Activated CD4-positive, CD25-positive, alpha-beta regulatory T cell treated with anti-CD3 and anti-CD28 coated beads, Interleukin-2, amount 50 U/mL, for 72 hours (primary cell): Measurements from ENCODE around the gene NAV2.
A peak's percentile ranks its signal among the peaks of the same experiment; 100 is the strongest.
"Not testable (repeated sequence)": the region's sequence is repeated elsewhere in the genome, so short reads cannot be mapped to it uniquely, and the experiment has no call there.

Experiments used
- DNase-seq: peaks from one replicate; pipeline ENCODE4 v3.0.0; 2021

The NAV2 gene

DNA sequence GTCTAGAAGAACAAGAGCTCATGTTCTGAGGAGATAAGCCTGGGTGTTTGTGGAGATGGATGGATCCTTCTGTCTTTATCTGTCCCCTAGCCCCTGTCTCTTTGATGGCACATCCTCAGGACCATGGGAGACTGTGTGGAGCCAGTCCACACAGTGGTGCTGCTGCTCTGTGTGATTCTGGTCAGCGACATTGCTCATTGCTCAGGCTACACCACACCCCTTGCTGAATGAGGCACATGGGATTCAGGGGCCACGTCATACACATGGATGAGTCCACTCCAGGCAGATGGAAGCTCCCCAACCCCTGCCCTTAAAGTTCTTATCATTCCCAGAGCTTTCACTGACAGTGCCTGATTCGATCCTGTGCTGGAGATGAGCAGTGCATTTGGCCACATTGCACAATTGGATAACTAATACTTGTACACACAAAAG, 222.2 kb downstream of the NAV2 start:
- no peak for DNase-seq

DNA sequence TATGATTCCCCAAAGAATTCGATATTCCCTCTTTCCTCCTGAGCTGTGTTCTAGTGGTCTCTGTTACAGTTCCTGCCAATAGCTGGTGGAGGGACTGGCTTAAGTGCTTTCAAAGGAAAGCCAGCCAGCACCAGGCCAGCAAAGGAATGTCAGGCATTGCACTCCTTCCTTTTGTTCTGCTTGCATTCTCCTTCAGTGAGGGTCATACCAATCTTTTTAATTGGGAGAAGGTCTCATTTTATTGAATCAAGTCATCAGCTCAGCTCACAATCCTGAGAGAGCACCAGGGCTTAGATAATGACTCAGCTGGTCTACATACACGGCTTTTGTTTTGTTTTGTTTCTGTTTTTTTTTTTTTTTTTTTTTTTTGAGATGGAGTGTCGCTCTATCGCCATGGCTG, 222.9 kb downstream of the NAV2 start:
- no peak for DNase-seq

DNA sequence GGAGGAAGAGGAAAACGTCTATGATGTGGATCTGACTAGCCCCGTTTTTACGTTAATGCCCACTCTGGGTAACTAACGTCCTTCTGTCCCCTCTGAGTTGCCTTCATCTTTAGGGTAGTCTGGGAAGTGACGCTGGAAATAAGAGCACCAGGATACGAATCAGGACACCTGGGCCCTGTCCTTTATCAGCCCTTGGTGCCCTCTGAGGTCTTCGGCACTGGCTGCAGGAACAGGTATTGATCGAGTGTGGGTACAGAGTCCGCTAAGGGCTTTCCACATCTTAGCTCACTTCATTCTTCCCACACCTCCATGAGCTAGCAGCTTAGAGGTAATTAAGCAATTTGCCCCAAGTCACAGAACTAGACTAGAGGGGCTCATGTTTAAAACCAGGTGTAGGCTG, 223.8 kb downstream of the NAV2 start:
- no peak for DNase-seq

DNA sequence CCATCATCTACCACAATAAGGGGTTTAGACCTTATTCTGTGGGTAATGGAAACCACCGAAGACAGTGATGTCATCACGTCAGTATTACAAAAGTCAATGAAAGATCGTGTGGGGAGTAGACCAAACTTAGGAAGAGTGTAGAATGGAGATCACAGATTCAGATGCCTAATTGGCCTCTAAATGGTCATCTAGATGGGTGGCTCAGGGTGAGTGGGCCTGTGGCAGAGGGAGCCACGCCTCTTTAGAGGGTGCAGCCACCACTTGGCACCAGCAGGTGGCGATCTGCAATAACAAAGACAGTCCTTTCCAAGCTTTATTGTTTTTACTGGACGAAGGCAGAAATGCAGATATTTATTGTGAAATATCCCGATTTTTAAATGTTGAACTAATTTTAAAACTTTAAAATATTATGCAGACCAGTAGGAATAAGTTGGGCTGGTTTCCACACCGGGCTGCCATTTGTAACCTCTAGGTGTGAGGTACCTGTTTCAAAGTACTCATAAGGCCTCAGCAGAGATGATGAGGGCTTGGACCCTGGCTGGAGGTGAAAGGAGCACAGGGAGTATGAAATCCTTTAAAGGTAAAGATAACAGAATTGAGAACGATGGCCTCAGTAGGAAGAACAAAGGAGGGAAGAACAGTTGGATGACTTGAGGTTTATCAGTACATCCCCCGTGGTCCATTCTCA, 225.7 kb downstream of the NAV2 start:
- peak; percentile 37 for DNase-seq

DNA sequence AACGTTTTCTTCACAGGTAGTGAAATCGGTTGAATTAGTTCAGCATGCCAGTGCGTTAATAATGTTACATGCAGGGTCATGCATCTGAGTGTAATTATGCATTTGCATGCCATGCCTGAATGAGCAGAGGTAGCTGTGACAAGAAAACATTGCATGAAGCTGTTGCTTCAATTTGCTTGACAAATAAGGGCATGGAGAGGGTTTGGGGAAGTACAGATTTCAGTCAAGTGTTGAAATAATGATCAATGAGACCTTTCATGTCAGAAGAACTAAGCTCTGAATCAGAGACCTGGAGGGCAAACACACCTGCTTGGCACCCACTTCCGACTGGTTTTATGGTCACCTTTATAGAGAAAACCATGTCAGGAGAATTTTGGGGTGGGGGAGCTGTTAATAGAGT, 226.2 kb downstream of the NAV2 start:
- no peak for DNase-seq

DNA sequence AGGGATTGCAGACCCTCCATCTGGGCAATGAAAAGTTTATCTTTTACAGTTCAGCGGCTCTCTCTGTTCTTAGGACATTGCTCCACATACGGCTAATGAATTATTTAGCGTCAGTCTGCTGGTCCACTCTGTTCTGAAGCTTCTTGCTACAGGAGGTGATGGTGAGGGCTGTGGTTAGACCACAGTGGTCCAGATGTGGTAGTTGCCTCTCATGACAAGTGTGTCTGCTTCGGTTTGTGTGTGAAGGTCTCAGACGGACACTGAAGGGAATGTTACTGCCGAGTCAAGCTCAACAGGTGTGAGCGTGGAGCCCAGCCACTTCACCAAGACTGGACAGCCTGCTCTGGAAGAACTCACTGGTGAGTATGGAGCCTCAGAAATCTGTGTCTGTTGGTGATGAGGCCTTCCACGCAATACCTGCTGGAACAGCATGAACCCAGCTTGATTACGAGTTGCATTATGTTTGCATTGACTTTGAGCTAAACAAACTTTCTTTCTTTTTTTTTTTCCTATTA, 226.8 kb downstream of the NAV2 start:
- DNase-seq: no peak

DNA sequence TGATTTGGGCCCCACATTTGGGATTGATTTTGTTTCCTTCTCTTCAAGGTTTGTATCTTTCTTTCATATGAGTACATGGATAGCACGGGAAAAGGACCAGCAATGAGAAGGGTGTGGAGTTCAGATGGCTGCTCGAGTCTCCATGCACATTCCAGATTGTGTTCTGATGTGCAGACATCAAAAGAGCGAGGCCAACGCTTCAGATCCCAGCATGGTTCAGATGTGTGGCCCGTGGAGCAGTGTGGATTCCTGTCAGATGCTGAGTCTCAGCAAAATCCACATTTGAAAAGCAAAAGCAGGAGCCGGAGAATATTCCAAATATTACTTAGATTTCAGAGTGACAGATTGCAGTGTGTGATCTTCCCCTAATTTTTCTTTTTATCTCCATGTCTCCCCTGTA, 228.2 kb downstream of the NAV2 start:
- no peak for DNase-seq

DNA sequence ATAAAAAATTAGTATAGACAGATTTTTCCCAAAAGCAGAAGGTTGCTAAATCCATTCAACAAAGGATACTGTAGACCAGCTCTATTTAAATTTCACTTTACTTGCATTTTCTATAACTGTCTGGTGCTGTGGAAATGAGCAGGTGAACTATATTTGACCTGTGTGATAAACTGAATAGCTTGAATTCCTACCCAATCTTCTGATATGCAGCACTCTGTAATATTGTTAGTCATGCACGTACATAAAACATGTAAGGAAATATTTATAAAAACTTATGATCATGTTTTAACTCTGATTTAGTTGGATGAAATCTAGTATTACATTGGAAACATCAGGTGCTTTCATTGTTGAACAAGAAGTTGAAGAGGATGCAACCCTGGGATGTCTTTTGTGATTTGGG, 234.0 kb downstream of the NAV2 start:
- no peak for DNase-seq

DNA sequence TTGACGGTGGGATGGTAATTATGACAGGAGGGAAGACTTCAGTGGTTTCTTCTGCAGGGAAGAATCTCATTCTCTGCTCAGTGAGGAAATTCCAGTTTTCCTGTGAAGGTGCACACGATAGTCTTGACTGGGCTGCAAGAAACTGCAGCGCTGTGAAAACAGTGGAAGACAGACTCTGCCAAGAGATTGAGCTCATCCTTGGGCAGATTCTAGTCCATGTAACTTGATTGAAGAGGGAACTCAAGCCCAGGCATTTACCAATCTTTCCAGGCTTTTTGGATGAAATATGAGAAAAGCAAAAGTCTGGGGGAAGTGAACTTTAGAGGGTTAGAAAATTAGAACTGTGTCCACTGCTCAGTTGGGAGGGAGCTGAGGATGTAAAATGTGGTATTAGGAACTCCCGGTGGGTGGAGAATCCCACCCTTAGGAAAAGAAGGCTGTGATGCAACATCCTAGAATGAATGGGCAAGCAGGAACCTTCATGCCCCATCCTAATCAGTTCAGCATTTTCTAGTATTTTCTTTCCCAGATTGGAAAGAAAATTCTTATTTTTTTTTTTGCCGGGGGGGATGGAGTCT, 235.0 kb downstream of the NAV2 start:
- no peak for DNase-seq

DNA sequence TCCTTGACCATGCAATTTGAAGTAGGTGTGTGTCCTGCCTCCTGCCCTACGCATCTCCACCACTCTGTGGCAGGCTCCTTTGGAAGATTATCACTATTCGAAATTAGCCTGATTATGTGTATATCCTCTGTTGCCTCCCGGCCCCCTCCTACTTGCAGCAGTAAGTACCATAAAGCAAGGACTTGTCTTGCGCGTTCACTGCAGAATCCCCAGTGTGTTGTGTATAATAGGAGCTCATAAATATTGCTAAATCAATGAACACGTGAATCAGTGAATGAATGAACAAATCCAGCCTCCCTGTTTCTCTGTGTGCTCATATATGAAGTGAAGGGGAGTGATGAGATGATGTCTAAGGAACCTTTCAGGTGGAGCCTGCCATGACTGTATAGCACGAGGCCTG, 237.0 kb downstream of the NAV2 start:
- no peak for DNase-seq

DNA sequence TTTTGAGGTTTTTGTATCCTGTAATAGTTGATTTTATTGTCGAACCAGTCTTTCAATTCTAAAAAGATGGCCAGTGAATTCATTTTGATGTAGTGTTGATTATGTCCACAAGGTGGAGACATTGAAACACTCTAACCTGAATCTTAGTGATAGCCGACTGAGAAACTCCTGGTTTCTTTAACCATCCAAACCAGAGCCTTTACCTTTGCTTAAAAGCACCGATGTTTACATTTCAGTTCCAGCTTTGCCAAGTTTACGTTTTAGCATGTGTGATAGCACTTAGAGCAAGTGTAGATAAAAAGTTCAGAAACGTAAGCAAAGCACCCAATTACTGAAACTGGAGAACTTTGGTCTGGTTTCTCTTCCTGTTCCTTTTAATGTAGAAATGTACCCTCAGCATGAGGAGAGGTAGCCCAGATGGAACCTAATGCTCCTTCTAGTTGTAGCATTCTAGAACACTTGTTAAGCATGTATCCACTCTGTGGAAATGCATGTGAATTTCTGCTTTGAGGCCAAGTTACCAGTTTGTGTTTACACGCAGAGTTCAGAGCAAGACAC, 239.0 kb downstream of the NAV2 start:
- DNase-seq: no peak

DNA sequence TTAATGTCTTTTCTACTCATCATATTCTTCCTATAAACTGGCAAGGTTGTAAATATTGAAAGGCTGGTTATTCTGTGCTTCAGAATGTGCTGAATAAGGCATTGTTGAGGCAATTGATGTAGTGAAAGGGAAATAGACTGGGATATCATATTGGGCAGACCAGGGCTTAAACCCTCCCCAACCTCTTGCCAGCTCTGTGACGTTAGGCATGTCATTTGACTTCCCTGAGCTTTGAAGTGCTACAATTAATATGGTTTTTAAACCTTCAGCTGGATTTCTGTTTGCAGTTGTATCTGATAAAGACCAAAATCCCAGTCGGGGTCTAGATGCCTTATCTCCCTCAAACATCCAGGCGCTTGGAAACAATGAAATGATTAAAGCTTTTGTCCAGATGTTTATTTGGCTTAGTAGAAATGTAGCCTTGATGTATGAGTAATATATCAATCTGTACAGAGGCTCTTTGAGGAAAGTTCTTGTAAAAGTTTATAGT, 239.5 kb downstream of the NAV2 start:
- DNase-seq: no peak

DNA sequence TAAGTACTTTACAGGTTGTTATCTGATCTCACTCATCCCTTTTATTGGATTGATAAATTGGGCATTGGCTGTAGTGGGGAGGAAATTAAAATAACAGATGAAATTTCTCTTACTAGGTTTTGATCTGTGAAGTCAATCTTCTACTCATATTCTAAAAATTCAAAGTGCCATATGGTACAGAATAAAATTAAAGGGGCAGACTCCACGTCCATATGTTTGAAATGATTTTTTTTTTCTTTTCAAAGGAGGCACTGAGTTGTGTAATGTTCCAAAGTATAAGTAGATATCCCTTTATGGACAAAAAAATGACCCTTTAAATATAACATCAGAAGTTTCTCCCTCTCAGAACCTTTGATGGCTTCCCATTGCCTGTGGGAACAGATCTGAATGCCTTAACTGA, 240.3 kb downstream of the NAV2 start:
- DNase-seq: no peak

DNA sequence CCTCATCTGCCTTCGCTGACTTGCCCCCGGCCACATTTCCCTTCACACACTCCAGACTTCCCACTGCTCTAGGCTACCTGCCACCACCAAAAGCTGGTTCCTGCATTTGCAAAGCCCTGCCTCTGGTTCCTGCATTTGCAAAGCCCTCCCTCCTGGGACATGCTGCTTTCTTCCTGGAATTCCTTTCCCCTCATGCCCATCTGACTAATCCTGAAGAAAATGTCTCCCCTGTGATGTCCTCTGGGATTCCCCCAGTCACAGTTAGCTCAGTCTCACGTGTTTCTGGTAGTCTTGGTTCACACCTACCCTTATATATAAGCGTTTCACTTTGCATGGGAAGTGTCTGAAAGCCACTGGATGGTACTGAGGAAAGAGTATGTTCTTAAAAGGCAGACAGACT, 240.7 kb downstream of the NAV2 start:
- no peak for DNase-seq

DNA sequence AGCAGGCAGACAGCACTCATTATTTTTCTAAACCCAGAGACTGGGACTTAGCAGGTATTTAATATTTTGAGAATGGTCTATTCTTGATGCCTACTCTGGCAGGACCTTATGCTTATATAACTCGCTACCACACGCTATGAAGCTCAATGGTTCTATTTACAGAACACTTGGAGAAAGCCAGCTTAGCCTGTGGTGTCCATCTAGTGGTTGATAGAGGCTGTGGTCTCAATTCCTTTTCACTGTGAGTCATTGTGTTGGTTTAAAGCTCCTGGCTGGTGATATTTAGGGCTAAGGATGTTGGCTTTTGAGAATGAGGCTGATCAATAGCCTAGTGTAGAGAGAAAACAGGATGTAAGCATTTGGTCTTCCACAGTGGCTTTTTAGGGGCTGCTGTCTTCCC, 241.3 kb downstream of the NAV2 start:
- DNase-seq: no peak

DNA sequence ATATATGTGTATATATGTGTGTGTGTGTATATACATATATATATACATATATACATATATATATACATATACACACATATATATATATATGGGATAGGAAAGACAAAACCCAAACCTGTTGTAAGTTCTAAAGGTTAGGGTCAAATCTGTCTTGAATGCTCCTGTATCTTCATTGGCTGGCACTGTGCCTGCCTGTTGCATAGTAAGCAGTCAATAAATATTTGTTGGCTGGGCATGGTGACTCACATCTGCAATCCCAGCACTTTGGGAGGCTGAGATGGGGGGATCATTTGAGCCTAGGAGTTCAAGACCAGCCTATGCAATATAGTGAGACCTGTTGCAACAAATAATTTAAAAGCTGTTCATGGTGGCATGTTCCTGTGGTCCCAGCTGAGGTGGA, 242.3 kb downstream of the NAV2 start:
- no peak for DNase-seq

DNA sequence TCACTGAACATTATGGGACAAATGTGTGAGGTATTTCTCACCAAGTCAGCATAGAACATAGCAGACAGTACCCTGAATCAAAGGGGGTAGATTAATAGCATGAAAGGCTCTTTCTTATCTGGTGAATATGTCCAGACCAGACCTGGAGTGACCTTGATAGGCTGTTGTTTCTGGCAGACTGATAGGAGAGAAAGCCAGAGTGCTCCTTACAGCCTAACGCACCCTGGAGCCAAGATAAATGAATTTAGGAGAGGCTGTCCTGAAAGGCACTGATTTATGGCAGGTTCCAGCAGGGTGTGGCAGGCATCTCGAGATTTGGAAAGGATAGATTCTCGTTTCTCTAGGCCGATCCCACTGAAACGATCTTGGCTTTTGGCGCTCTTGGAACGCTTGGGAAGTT, 243.0 kb downstream of the NAV2 start:
- no peak for DNase-seq

DNA sequence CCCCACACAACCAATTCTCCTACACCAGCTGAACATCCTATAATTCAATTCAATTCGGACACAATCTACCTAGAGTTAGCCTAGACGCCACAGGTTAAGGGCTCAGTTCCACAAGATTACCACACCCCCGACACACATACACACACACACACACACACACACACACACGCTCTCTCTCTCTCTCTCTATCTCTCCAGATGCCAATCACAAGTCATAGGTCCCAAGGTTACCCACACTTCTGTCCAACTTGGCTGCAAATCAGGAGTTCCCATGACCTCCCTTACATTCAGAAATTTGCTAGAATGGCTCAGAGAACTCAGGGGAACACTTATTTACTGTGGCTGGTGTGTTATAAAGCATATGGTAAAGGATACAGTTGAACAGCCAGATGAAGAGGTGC, 243.6 kb downstream of the NAV2 start:
- no peak for DNase-seq

DNA sequence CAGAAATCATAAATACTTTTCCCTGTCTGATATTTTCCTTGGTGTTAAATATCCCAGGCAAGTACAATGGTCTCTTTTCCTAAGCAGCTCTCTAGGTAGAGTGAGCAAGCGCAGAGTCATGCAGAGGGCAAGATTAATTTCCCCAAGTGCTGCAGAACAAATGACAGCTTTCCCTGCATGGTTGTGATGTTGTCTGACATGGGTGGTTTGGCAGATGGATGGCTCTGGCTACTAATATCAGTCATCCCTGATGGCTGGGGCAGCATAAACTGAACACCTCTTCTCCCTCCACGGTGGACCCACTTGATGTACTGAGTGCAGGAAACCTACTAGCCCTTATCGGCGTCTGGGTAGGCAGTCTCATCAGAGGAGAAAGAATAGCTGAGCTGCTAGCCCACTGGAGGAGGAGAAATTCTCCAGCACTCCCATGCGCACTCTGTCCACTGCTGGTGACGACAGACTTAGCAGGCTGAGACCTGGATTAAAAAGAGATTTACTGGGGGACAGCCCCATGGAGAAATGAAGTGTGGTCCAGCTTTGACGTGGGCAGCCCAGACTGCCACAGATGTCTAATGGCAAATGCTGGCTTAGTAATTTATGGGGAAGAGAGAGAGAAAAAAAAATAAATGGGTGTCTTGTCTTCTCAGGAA, 244.8 kb downstream of the NAV2 start:
- DNase-seq: no peak

DNA sequence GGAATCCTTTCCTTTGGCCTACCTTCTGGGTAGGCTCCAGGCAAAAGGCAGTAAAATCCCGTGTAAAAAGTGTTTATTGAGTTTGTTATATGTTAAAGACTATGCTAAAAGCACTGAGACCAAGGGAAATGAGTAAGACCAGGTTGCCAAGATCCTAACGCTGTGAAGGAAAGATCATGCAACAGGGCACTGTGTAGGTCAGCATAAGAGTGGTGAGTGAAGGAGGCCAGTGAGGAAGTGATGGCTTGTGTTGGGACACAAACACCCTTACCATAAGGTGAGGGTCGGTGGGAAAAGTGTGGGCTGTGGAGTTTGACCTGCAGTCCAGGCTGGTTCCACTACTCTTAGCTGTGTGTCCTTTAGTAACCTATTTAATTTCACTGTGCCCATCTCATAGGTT, 245.6 kb downstream of the NAV2 start:
- no peak for DNase-seq

DNA sequence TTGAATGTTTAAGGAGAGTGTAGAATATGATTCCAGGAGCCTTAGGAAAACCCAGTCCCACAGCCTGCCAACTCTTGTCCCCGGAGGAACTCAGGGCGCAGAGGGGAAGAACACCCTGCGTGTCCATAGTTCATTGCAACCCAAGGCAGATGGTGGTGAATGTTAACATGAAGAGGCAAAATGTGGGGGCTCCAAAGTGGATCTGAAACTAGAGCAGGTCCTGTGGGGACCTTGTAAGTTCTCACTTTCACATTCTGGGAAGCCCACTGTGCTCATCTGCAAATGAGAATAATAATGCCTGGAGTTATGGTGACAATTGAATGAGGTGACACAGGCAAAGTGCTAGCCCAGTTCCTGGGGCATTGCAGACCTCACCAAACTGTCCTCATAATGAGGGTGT, 246.6 kb downstream of the NAV2 start:
- no peak for DNase-seq

DNA sequence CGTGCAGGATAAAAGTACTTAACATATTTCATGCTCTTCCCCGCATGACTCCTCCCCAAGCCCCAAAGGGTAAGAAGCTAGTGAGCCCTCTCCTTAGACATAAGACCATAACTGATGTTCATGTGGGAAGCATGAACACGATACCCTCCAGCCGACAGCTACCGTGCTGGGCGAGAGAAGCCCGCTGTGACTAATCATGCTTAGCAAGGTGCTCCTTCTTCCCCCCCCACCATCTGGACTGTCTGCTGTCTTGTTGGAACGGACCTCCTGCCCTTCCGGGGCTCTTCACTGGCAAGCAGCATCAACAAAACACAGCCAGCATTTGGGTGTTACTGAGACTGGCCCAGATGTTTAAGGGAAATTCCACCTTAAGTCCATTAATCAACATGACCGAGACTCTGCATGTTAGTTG, 247.0 kb downstream of the NAV2 start:
- no peak for DNase-seq

DNA sequence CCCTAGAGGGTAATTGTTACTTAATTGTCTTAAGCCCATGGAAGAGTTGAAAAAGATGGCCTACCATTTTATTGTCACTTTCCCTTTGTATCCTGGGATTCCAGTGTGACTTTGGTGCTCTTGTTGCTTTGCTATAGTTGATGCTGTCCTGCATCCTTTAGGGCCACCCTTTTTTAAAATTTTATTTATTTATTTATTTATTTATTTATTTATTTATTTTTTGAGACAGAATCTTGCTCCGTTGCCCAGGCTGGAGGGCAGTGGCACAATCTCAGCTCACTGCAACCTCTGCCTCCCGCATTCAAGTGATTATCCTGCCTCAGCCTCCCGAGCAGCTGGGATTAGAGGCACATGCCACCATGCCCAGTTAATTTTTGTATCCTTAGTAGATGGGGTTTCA, 247.8 kb downstream of the NAV2 start:
- not testable (repeated sequence) for DNase-seq

DNA sequence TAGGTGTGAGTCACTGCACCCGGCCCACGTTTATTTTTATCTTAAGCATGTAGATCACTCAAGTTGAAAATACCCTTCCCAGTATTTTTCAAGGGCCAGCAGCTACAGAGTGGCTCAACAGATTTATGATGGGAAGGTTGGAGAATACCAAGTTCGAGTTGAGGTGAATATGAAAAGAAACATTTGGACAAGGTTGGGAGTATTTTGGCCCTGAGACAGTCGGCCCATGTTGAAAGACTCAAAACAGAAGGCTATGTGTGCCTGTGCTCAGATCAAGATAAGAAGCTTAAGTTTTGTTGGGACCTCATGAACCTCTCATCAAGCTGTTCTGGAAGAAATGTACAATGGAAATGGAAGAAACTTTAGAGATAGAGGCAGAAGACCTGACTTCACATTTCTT, 248.6 kb downstream of the NAV2 start:
- no peak for DNase-seq
